ENCODE results near the gene MIER2.
A peak's percentile ranks its signal among the peaks of the same experiment; 100 is the strongest.

Gene MIER2

GRCh38 chr19:343941-344624 lies 513 bp downstream of the MIER2 start:
- POLR2A ChIA-PET: interaction anchor here (1.0 to 1.3 kb wide), 2 partner anchors 18 to 118 kb away, joined by 3 to 5 read pairs; no protein-coding TSS in a partner anchor
- CTCF ChIA-PET: interaction anchor here (1.0 to 1.4 kb wide), 2 partner anchors 24 to 50 kb away, joined by 3 to 4 read pairs; no protein-coding TSS in a partner anchor

DNA sequence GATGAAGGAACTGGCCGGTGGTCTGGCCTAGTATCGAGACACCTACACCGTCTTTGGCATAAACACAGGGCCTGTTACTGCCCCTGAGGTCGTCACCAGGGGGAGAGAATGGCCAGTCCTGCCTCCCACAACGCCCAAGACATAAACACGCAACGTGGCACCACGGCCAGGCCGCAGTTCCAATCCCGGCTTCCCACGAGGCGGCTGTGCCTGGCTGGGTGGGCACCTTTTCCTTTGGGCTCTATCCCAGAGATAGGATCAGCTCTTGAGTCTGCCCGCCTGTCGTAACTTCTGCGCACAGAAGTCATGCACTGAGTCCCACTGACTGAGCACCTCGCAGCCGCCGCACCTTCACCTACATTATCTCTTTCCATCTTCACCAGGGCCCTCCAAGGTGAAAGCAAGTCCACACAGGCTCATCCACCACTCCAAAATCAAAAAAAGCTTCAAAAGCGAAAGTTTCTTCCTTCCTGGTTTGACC lies 1.1 kb downstream of the MIER2 start:
- peak overlapping the region; percentile 7; the same call in 1 of the 2 replicates for H3K27ac ChIP-seq (ENCODE audit: extremely low read depth, low read depth, low read length)
- POLR2A ChIA-PET: no interaction called here
- peaks cover 0 to 24% of the 10 kb centered on the region in 2 experiments; a peak in 1 of 3 replicates for H3K36me3 ChIP-seq (ENCODE audit: control insufficient read depth in 2 of 2, insufficient read depth in 1 of 2, low read length in 2 of 2)
- peak overlapping the region; percentile 64 for H3K4me3 ChIP-seq (ENCODE audit: low read depth, low read length)
- no peaks in the 10 kb centered on the region for H3K4me1 ChIP-seq (ENCODE audit: control insufficient read depth, insufficient read depth, low read length)
- TF ChIP-seq SP3 (tag by site-specific recombination; IDR thresholded peaks at IDR 0.05): no peak
- TF ChIP-seq ZNF24 (tag by site-specific recombination; IDR thresholded peaks at IDR 0.05): no peak
- no peak for TF ChIP-seq ZBTB6 (tag by site-specific recombination; IDR thresholded peaks at IDR 0.05)
- TF ChIP-seq FEZF1 (tag by site-specific recombination; IDR thresholded peaks at IDR 0.05): no peak
- TF ChIP-seq ZNF510 (tag by site-specific recombination; IDR thresholded peaks at IDR 0.05; ENCODE audit: insufficient replicate concordance): no peak
- TF ChIP-seq ZBTB20 (tag by site-specific recombination; IDR thresholded peaks at IDR 0.05): 0 out of 2 replicates have a peak, but pooled peaks have one; percentile 5
- no peaks in the 10 kb centered on the region for H3K9me3 ChIP-seq (ENCODE audit: control insufficient read depth, insufficient read depth, low read depth, low read length)
- CTCF ChIA-PET: interaction anchor here (1.0 to 1.4 kb wide), 2 partner anchors 25 to 49 kb away, joined by 3 to 4 read pairs; no protein-coding TSS in a partner anchor

More at GRCh38 chr19:343941-344624, 513 bp downstream of the MIER2 start:
- H3K36me3 ChIP-seq (ENCODE audit: control insufficient read depth in 2 of 2, insufficient read depth in 1 of 2, low read length in 2 of 2): peaks cover 0 to 24% of the 10 kb centered on the region in 2 experiments; a peak in 1 of 3 replicates
- H3K27ac ChIP-seq (ENCODE audit: extremely low read depth, low read depth, low read length): peak overlapping the region; percentile 47; the same call in 1 of the 2 replicates
- H3K4me1 ChIP-seq (ENCODE audit: control insufficient read depth, insufficient read depth, low read length): no peaks in the 10 kb centered on the region
- no peak for TF ChIP-seq ZNF558 (tag by site-specific recombination; IDR thresholded peaks at IDR 0.05)
- TF ChIP-seq SP2 (tag by site-specific recombination; IDR thresholded peaks at IDR 0.05): peak; percentile 17; the same call in 1 of the 2 replicates
- peak; percentile 22; the same call in 1 of the 2 replicates for TF ChIP-seq ZBTB20 (tag by site-specific recombination; IDR thresholded peaks at IDR 0.05)
- TF ChIP-seq, protein P1, sequence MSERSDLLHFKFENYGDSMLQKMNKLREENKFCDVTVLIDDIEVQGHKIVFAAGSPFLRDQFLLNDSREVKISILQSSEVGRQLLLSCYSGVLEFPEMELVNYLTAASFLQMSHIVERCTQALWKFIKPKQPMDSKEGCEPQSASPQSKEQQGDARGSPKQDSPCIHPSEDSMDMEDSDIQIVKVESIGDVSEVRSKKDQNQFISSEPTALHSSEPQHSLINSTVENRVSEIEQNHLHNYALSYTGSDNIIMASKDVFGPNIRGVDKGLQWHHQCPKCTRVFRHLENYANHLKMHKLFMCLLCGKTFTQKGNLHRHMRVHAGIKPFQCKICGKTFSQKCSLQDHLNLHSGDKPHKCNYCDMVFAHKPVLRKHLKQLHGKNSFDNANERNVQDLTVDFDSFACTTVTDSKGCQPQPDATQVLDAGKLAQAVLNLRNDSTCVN (tag by site-specific recombination; optimal IDR thresholded peaks at IDR 0.05): peak; percentile 28
- TF ChIP-seq ZNF335 (tag by site-specific recombination; conservative IDR thresholded peaks at IDR 0.05): 0 out of 2 replicates have a peak, but pooled peaks have one; percentile 29
- TF ChIP-seq ZFP69B (tag by site-specific recombination; IDR thresholded peaks at IDR 0.05): no peak
- H3K4me3 ChIP-seq (ENCODE audit: low read depth, low read length): peak overlapping the region; percentile 64
- H3K9me3 ChIP-seq (ENCODE audit: control insufficient read depth, insufficient read depth, low read depth, low read length): no peaks in the 10 kb centered on the region

GRCh38 chr19:342801-343421 lies 1.7 kb downstream of the MIER2 start:
- Histone ChIP-seq H3K27ac (ENCODE audit: extremely low read depth, low read depth, low read length) (peak overlapping the region; percentile 7; the same call in 1 of the 2 replicates), H3K4me1 (ENCODE audit: control insufficient read depth, insufficient read depth, low read length) (no peaks in the 10 kb centered on the region), H3K36me3 (ENCODE audit: control insufficient read depth in 2 of 2, insufficient read depth in 1 of 2, low read length in 2 of 2) (peaks cover 0 to 24% of the 10 kb centered on the region in 2 experiments; a peak in 1 of 3 replicates), H3K9me3 (ENCODE audit: control insufficient read depth, insufficient read depth, low read depth, low read length) (no peaks in the 10 kb centered on the region), H3K4me3 (ENCODE audit: low read depth, low read length) (peak overlapping the region; percentile 64)
- POLR2A ChIA-PET: no interaction called here
- TF ChIP-seq ZSCAN23 (tag by site-specific recombination; IDR thresholded peaks at IDR 0.05): no peak
- TF ChIP-seq, protein P2, sequence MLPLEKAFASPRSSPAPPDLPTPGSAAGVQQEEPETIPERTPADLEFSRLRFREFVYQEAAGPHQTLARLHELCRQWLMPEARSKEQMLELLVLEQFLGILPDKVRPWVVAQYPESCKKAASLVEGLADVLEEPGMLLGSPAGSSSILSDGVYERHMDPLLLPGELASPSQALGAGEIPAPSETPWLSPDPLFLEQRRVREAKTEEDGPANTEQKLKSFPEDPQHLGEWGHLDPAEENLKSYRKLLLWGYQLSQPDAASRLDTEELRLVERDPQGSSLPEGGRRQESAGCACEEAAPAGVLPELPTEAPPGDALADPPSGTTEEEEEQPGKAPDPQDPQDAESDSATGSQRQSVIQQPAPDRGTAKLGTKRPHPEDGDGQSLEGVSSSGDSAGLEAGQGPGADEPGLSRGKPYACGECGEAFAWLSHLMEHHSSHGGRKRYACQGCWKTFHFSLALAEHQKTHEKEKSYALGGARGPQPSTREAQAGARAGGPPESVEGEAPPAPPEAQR (tag by site-specific recombination; IDR thresholded peaks at IDR 0.05): no peak
- no peak for TF ChIP-seq ZNF580 (tag by site-specific recombination; IDR thresholded peaks at IDR 0.05)
- TF ChIP-seq, protein P3, sequence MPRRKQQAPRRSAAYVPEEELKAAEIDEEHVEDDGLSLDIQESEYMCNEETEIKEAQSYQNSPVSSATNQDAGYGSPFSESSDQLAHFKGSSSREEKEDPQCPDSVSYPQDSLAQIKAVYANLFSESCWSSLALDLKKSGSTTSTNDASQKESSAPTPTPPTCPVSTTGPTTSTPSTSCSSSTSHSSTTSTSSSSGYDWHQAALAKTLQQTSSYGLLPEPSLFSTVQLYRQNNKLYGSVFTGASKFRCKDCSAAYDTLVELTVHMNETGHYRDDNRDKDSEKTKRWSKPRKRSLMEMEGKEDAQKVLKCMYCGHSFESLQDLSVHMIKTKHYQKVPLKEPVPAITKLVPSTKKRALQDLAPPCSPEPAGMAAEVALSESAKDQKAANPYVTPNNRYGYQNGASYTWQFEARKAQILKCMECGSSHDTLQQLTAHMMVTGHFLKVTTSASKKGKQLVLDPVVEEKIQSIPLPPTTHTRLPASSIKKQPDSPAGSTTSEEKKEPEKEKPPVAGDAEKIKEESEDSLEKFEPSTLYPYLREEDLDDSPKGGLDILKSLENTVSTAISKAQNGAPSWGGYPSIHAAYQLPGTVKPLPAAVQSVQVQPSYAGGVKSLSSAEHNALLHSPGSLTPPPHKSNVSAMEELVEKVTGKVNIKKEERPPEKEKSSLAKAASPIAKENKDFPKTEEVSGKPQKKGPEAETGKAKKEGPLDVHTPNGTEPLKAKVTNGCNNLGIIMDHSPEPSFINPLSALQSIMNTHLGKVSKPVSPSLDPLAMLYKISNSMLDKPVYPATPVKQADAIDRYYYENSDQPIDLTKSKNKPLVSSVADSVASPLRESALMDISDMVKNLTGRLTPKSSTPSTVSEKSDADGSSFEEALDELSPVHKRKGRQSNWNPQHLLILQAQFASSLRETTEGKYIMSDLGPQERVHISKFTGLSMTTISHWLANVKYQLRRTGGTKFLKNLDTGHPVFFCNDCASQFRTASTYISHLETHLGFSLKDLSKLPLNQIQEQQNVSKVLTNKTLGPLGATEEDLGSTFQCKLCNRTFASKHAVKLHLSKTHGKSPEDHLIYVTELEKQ (tag by site-specific recombination; IDR thresholded peaks at IDR 0.05; ENCODE audit: borderline replicate concordance): no peak
- no peak for TF ChIP-seq HOXD13 (CRISPR knock-in tag; IDR thresholded peaks at IDR 0.05; ENCODE audit: borderline replicate concordance)
- no peak for TF ChIP-seq PRDM1 (tag by site-specific recombination; IDR thresholded peaks at IDR 0.05)
- no peak for TF ChIP-seq MZF1 (tag by site-specific recombination; IDR thresholded peaks at IDR 0.05; ENCODE audit: borderline replicate concordance)
- TF ChIP-seq ZNF600 (tag by site-specific recombination; IDR thresholded peaks at IDR 0.05): peak; percentile 85
- 0 out of 2 replicates have a peak, but pooled peaks have one; percentile 3 for TF ChIP-seq ZNF341 (tag by site-specific recombination; IDR thresholded peaks at IDR 0.05; ENCODE audit: low read depth)
- no peak for TF ChIP-seq RBAK (tag by site-specific recombination; IDR thresholded peaks at IDR 0.05)
- CTCF ChIA-PET: interaction anchor here (1.0 kb wide), 1 partner anchor 49 kb away, joined by 4 read pairs; no protein-coding TSS in a partner anchor

All from HEK293 (cell line).